ENCODE data around the gene CCND2.

DNA sequence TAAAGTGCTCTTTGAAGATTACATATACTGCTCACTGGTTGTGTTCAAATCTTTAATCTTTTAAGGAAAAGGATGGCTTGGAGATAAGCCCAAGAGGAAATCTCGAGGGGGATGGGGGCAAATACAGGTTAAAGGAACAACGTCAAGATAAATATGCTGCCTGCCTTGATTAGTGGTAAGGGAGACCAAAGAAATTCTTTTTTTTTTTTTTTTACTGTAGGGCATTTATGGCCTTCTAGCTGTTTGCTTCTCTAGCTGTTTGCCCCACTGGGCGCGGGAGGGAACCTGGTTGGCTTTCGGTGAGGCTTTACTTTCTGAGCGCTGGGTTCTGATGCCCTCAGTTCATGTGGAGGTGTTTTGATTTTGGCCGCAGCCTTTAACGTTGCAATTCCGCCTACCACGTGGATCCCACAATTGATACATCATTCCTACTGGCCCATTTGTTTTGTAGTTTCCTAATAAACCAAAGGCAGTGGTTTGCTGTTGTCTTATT is 5.7 kb downstream of the CCND2 start:
- TF ChIP-seq, protein P1, sequence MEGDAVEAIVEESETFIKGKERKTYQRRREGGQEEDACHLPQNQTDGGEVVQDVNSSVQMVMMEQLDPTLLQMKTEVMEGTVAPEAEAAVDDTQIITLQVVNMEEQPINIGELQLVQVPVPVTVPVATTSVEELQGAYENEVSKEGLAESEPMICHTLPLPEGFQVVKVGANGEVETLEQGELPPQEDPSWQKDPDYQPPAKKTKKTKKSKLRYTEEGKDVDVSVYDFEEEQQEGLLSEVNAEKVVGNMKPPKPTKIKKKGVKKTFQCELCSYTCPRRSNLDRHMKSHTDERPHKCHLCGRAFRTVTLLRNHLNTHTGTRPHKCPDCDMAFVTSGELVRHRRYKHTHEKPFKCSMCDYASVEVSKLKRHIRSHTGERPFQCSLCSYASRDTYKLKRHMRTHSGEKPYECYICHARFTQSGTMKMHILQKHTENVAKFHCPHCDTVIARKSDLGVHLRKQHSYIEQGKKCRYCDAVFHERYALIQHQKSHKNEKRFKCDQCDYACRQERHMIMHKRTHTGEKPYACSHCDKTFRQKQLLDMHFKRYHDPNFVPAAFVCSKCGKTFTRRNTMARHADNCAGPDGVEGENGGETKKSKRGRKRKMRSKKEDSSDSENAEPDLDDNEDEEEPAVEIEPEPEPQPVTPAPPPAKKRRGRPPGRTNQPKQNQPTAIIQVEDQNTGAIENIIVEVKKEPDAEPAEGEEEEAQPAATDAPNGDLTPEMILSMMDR (IDR thresholded peaks at IDR 0.05): no peak
- no peak for TF ChIP-seq EP300 (IDR thresholded peaks at IDR 0.05)
- no peak for TF ChIP-seq POLR2A (IDR thresholded peaks at IDR 0.05)

Measured in ovary (tissue), 3 donors.